IPS-18c (cell line): Measurements from ENCODE around the gene ZNF316.

Experiments
- H3K4me3 ChIP-seq: 2 replicates; pipeline ENCODE4 v1.7.0; 2013; ENCODE audit warnings: low read depth, mild to moderate bottlenecking, low read length, moderate library complexity; ENCODE audit not compliant: insufficient read depth
- H3K9me3 ChIP-seq: one replicate; pipeline ENCODE4 v1.6.1; 2013; ENCODE audit warnings: mild to moderate bottlenecking, low read length, moderate library complexity; ENCODE audit not compliant: control insufficient read depth, insufficient read depth

ZNF316 gene

GRCh38 chr7:6641305-6642035 lies 4.4 kb downstream of the ZNF316 start:
- Histone ChIP-seq H3K9me3 (no peaks in the 10 kb centered on the region), H3K4me3 (no peak overlapping the region)

- H3K4me3 ChIP-seq = no peak overlapping the region
Observed at GRCh38 chr7:6642239-6642839, 5.2 kb downstream of the ZNF316 start.

GRCh38 chr7:6642861-6643640 lies 5.9 kb downstream of the ZNF316 start:
- Histone ChIP-seq H3K4me3 (no peak overlapping the region), H3K9me3 (no peaks in the 10 kb centered on the region)

More at GRCh38 chr7:6642239-6642839, 5.2 kb downstream of the ZNF316 start:
- no peaks in the 10 kb centered on the region for H3K9me3 ChIP-seq

- no peaks in the 10 kb centered on the region for H3K9me3 ChIP-seq
- H3K4me3 ChIP-seq = no peak overlapping the region
Observed at GRCh38 chr7:6643915-6644625, 7.0 kb downstream of the ZNF316 start.

GRCh38 chr7:6644728-6645127 lies 7.6 kb downstream of the ZNF316 start:
- H3K4me3 ChIP-seq = no peak overlapping the region
- no peaks in the 10 kb centered on the region for H3K9me3 ChIP-seq

GRCh38 chr7:6646465-6646864 lies 9.3 kb downstream of the ZNF316 start:
- H3K9me3 ChIP-seq = no peaks in the 10 kb centered on the region
- no peak overlapping the region for H3K4me3 ChIP-seq

- H3K9me3 ChIP-seq = no peaks in the 10 kb centered on the region
- H3K4me3 ChIP-seq = no peak overlapping the region
Observed at GRCh38 chr7:6647080-6647479, 10.0 kb downstream of the ZNF316 start.

GRCh38 chr7:6647541-6647940 lies 10.4 kb downstream of the ZNF316 start:
- peaks cover 2% of the 10 kb centered on the region for H3K9me3 ChIP-seq
- no peak overlapping the region for H3K4me3 ChIP-seq

GRCh38 chr7:6648066-6648814 lies 11.1 kb downstream of the ZNF316 start:
- H3K4me3 ChIP-seq = no peak overlapping the region
- peaks cover 2% of the 10 kb centered on the region for H3K9me3 ChIP-seq

- Histone ChIP-seq H3K4me3 (no peak overlapping the region), H3K9me3 (peaks cover 2% of the 10 kb centered on the region)
Observed at GRCh38 chr7:6648815-6649104, 11.6 kb downstream of the ZNF316 start.

GRCh38 chr7:6649241-6649961 lies 12.3 kb downstream of the ZNF316 start:
- Histone ChIP-seq H3K9me3 (peaks cover 2% of the 10 kb centered on the region), H3K4me3 (no peak overlapping the region)

- Histone ChIP-seq H3K4me3 (no peak overlapping the region), H3K9me3 (peaks cover 2% of the 10 kb centered on the region)
Observed at GRCh38 chr7:6650086-6650485, 13.0 kb downstream of the ZNF316 start.

- H3K4me3 ChIP-seq = no peak overlapping the region
- H3K9me3 ChIP-seq = peaks cover 2% of the 10 kb centered on the region
Observed at GRCh38 chr7:6650521-6651011, 13.4 kb downstream of the ZNF316 start.

GRCh38 chr7:6651851-6652445 lies 14.8 kb downstream of the ZNF316 start:
- Histone ChIP-seq H3K4me3 (no peak overlapping the region), H3K9me3 (peaks cover 2% of the 10 kb centered on the region)

- H3K9me3 ChIP-seq = peaks cover 2% of the 10 kb centered on the region
- no peak overlapping the region for H3K4me3 ChIP-seq
Observed at GRCh38 chr7:6652446-6653011, 15.4 kb downstream of the ZNF316 start.
